Esophagus squamous epithelium (tissue), 4 donors: ENCODE data around the gene ZNF507.
A peak's percentile ranks its signal among the peaks of the same experiment; 100 is the strongest.

Experiments
- CTCF ChIP-seq, 6 experiments: fragments of 450-650 bp in 4 of 6; fragments of 200-600 bp in 2 of 6; sonication (generic) in 2 of 6; IDR thresholded peaks; one replicate each; pipeline ENCODE4 v1.5.1; 2016 to 2019; ENCODE audit warnings: antibody characterized with exemption in 6 of 6, mild to moderate bottlenecking in 4 of 6, moderate library complexity in 4 of 6
- POLR2A ChIP-seq, 4 donors: fragments of 450-650 bp; IDR thresholded peaks; one replicate each; pipeline ENCODE4 v1.6.1; 2017; ENCODE audit warnings: antibody characterized with exemption in 4 of 4, mild to moderate bottlenecking in 4 of 4, moderate library complexity in 3 of 4

GRCh38 chr19:32318884-32319520 is 26.4 kb upstream of the ZNF507 start:
- TF ChIP-seq CTCF (IDR thresholded peaks at IDR 0.05) (peak in 4 of 6 experiments; percentile 5 to 26 (median 10)), POLR2A (IDR thresholded peaks at IDR 0.05) (no peak)
